ENCODE data around the gene ZBTB8B.
"Not testable (repeated sequence)": the region's sequence is repeated elsewhere in the genome, so short reads cannot be mapped to it uniquely, and the experiment has no call there.

Gene ZBTB8B

GRCh38 chr1:32470991-32471694 is 6.3 kb downstream of the ZBTB8B start:
- DNase-seq, result no peak

- no peak for DNase-seq
These were observed 7.0 kb downstream of the ZBTB8B start for GRCh38 chr1:32471695-32472362.

GRCh38 chr1:32472966-32473365 is 8.1 kb downstream of the ZBTB8B start:
- DNase-seq, result not testable (repeated sequence)

GRCh38 chr1:32474954-32475353 is 10.1 kb downstream of the ZBTB8B start:
- no peak for DNase-seq

GRCh38 chr1:32480003-32480402 is 15.1 kb downstream of the ZBTB8B start:
- no peak for DNase-seq

GRCh38 chr1:32480761-32481160 is 15.9 kb downstream of the ZBTB8B start:
- no peak for DNase-seq

GRCh38 chr1:32481788-32482187 is 16.9 kb downstream of the ZBTB8B start:
- not testable (repeated sequence) for DNase-seq

GRCh38 chr1:32485554-32486255 is 20.8 kb downstream of the ZBTB8B start:
- DNase-seq, result no peak

- no peak for DNase-seq
These were observed 21.7 kb downstream of the ZBTB8B start for GRCh38 chr1:32486463-32487113.

- DNase-seq, result no peak
These were observed 22.3 kb downstream of the ZBTB8B start for GRCh38 chr1:32487182-32487581.

- DNase-seq, result no peak
These were observed 25.0 kb downstream of the ZBTB8B start for GRCh38 chr1:32489774-32490454.

- DNase-seq, result no peak
These were observed 26.5 kb downstream of the ZBTB8B start for GRCh38 chr1:32491386-32491785.

- DNase-seq, result no peak
These were observed 29.3 kb downstream of the ZBTB8B start for GRCh38 chr1:32494196-32494595.

- DNase-seq, result no peak
These were observed 30.0 kb downstream of the ZBTB8B start for GRCh38 chr1:32494711-32495337.

GRCh38 chr1:32496127-32496526 is 31.3 kb downstream of the ZBTB8B start:
- DNase-seq, result no peak

- no peak for DNase-seq
These were observed 33.9 kb downstream of the ZBTB8B start for GRCh38 chr1:32498751-32499150.

- peak; percentile 53 to 59 for DNase-seq
These were observed 35.7 kb downstream of the ZBTB8B start for GRCh38 chr1:32500387-32501209.

GRCh38 chr1:32501865-32502264 is 37.0 kb downstream of the ZBTB8B start:
- no peak for DNase-seq

GRCh38 chr1:32503153-32503552 is 38.3 kb downstream of the ZBTB8B start:
- DNase-seq, result no peak

GRCh38 chr1:32507021-32507420 is 42.1 kb downstream of the ZBTB8B start:
- DNase-seq, result no peak

GRCh38 chr1:32508761-32509160 is 43.9 kb downstream of the ZBTB8B start:
- DNase-seq, result no peak
